GM12878 (cell line): Measurements from ENCODE around the gene THRB. TPM values are rescaled to one million over a fixed set of nuclear protein-coding genes. Genes with fewer than 3 reads are reported as not detected.

Experiments used
- ATAC-seq: fragments of 200-7000 bp; cut with Tn5 transposase; 3 replicates; pipeline ENCODE4 v1.9.1; 2020; ENCODE audit warnings: mild to moderate bottlenecking, moderate library complexity
- BruUV-seq: library from RNA; stranded (reverse); fragments of 400-500 nt; replicated peaks from 2 replicates; lab custom pipeline; 2021; lab: Mats Ljungman, UMichigan
- CTCF ChIA-PET: fragments of 300-600 bp; sonication (Branson Sonifier 250); formaldehyde crosslinking; extraction: SDS; loops from one replicate; lab custom pipeline; 2021; ENCODE audit warnings: inconsistent platforms; lab: Yijun Ruan, JAX
- POLR2A ChIA-PET: fragments of 350-600 bp; formaldehyde crosslinking; extraction: SDS; loops from one replicate; lab custom pipeline; 2021; ENCODE audit warnings: inconsistent platforms; lab: Charles Lee
- RAD21 ChIA-PET: fragments of 300-600 bp; sonication (Branson Sonifier 250); formaldehyde crosslinking; loops from one replicate; lab custom pipeline; 2023; ENCODE audit warnings: antibody characterized with exemption; ENCODE audit not compliant: unreplicated experiment; lab: Charles Lee
- SMC1A ChIA-PET: fragments of 300-600 bp; sonication (Branson Sonifier 250); formaldehyde crosslinking; loops from one replicate; lab custom pipeline; 2023; ENCODE audit not compliant: unreplicated experiment, uncharacterized antibody; lab: Charles Lee
- DNase-seq: peaks from one replicate; pipeline ENCODE4 v3.0.0-alpha.2; 2011; ENCODE audit warnings: low read depth, low spot score
- FAIRE-seq: peaks from 3 replicates; lab custom pipeline; 2011; peaks lifted over from hg19 to GRCh38; lab: Jason Lieb, UNC
- H2AFZ ChIP-seq: 2 replicates; pipeline ENCODE4 v1.6.0; 2011; ENCODE audit warnings: low read depth, low read length, control low read depth; ENCODE audit not compliant: control insufficient read depth
- H3K27ac ChIP-seq: 2 replicates; pipeline ENCODE4 v1.5.1; 2011; ENCODE audit warnings: control low read depth; ENCODE audit not compliant: control insufficient read depth, insufficient read depth
- H3K27me3 ChIP-seq, 2 experiments: replicated peaks in 1 of 2; 2 replicates each; pipeline versions ENCODE4 v1.6.0 to v1.6.1; 2011; ENCODE audit warnings: low read length in 1 of 2; ENCODE audit not compliant: control insufficient read depth in 2 of 2, insufficient read depth in 2 of 2
- H3K36me3 ChIP-seq, 2 experiments: 2 replicates each; pipeline ENCODE4 v1.5.1; 2011; ENCODE audit warnings: low read length in 1 of 2; ENCODE audit not compliant: control insufficient read depth in 2 of 2, insufficient read depth in 2 of 2
- H3K4me1 ChIP-seq: 2 replicates; pipeline ENCODE4 v1.6.1; 2011; ENCODE audit warnings: mild to moderate bottlenecking, low read length, moderate library complexity, mixed read lengths; ENCODE audit not compliant: control insufficient read depth, insufficient read depth
- H3K4me2 ChIP-seq: 2 replicates; pipeline ENCODE4 v1.6.0; 2011; ENCODE audit warnings: control low read depth; ENCODE audit not compliant: control insufficient read depth, insufficient read depth
- H3K4me3 ChIP-seq: fragments of 200-600 bp; sonication (generic); 2 replicates; pipeline ENCODE4 v1.5.1; 2016
- H3K79me2 ChIP-seq: 2 replicates; pipeline ENCODE4 v1.6.0; 2011; ENCODE audit warnings: low read length; ENCODE audit not compliant: control insufficient read depth, insufficient read depth
- H3K9ac ChIP-seq: 2 replicates; pipeline ENCODE4 v1.8.0; 2011; ENCODE audit warnings: low read length, control low read depth, mixed read lengths; ENCODE audit not compliant: control insufficient read depth, insufficient read depth
- H3K9me3 ChIP-seq: replicated peaks from 3 replicates; pipeline ENCODE4 v1.5.1; 2011; ENCODE audit warnings: mild to moderate bottlenecking, low read length; ENCODE audit not compliant: control insufficient read depth, insufficient read depth
- H4K20me1 ChIP-seq: 2 replicates; pipeline ENCODE4 v1.6.0; 2011; ENCODE audit not compliant: control insufficient read depth, insufficient read depth
- ATF7 ChIP-seq: fragments of 450-650 bp; IDR thresholded peaks from 2 replicates; pipeline ENCODE4 v1.6.1; 2016; ENCODE audit warnings: low read depth, mild to moderate bottlenecking
- BHLHE40 ChIP-seq, 2 experiments: fragments of 450-650 bp in 1 of 2; IDR thresholded peaks; 2 replicates each; pipeline ENCODE4 v1.6.1; 2011 to 2017; ENCODE audit warnings: low read depth in 2 of 2, borderline replicate concordance in 1 of 2, improper control_type of control experiment in 1 of 2, low read length in 1 of 2, mild to moderate bottlenecking in 1 of 2
- CBX5 ChIP-seq: sonication (generic); IDR thresholded peaks from 2 replicates; pipeline ENCODE4 v1.6.1; 2016; ENCODE audit warnings: low read depth, moderate library complexity, mild to moderate bottlenecking, inconsistent platforms
- CHD1 ChIP-seq: IDR thresholded peaks from 2 replicates; pipeline ENCODE4 v1.6.1; 2012; ENCODE audit warnings: low read depth, low read length, improper control_type of control experiment
- EED ChIP-seq: sonication (generic); IDR thresholded peaks from 2 replicates; pipeline ENCODE4 v1.6.1; 2016; ENCODE audit warnings: antibody characterized with exemption, low read depth
- HDGF ChIP-seq: fragments of 450-650 bp; IDR thresholded peaks from 2 replicates; pipeline ENCODE4 v1.6.1; 2016; ENCODE audit warnings: antibody characterized with exemption
- MEF2A ChIP-seq: IDR thresholded peaks from 2 replicates; pipeline ENCODE4 v1.6.1; 2011; ENCODE audit warnings: low read depth, mild to moderate bottlenecking, low read length, moderate library complexity; ENCODE audit not compliant: insufficient read depth
- MYC ChIP-seq: IDR thresholded peaks from 2 replicates; pipeline ENCODE4 v1.6.1; 2011; ENCODE audit warnings: mild to moderate bottlenecking, low read length, moderate library complexity, inconsistent platforms; ENCODE audit not compliant: insufficient read depth, insufficient replicate concordance, insufficient read length, severe bottlenecking
- NFYB ChIP-seq: IDR thresholded peaks from 2 replicates; pipeline ENCODE4 v1.6.1; 2011; ENCODE audit warnings: low read depth, mild to moderate bottlenecking, low read length, improper control_type of control experiment, moderate library complexity; ENCODE audit not compliant: insufficient read depth
- PAX8 ChIP-seq: fragments of 450-650 bp; IDR thresholded peaks from 2 replicates; pipeline ENCODE4 v1.6.1; 2017; ENCODE audit warnings: mild to moderate bottlenecking, moderate library complexity
- POLR2A ChIP-seq: IDR thresholded peaks from 2 replicates; pipeline ENCODE4 v1.6.1; 2011; ENCODE audit warnings: low read depth, mild to moderate bottlenecking, low read length
- RAD51 ChIP-seq: fragments of 450-650 bp; IDR thresholded peaks from 2 replicates; pipeline ENCODE4 v1.6.1; 2016; ENCODE audit warnings: moderate library complexity, mild to moderate bottlenecking, inconsistent platforms
- SMARCA5 ChIP-seq: fragments of 450-650 bp; IDR thresholded peaks from 2 replicates; pipeline ENCODE4 v1.6.1; 2017; ENCODE audit warnings: mild to moderate bottlenecking
- SMC3 ChIP-seq: IDR thresholded peaks from 2 replicates; pipeline ENCODE4 v1.6.1; 2011; ENCODE audit warnings: low read length, improper control_type of control experiment, borderline replicate concordance
- TCF3 ChIP-seq: IDR thresholded peaks from 2 replicates; pipeline ENCODE4 v1.6.1; 2012; ENCODE audit warnings: low read depth, mild to moderate bottlenecking, low read length, borderline replicate concordance; ENCODE audit not compliant: insufficient read depth
- YBX1 ChIP-seq: fragments of 450-650 bp; IDR thresholded peaks from 2 replicates; pipeline ENCODE4 v1.6.1; 2016; ENCODE audit warnings: antibody characterized with exemption
- YY1 ChIP-seq: IDR thresholded peaks from 2 replicates; pipeline ENCODE4 v1.6.1; 2011; ENCODE audit warnings: low read depth, mild to moderate bottlenecking, low read length
- ZBED1 ChIP-seq: IDR thresholded peaks from 2 replicates; pipeline ENCODE4 v1.6.1; 2016; ENCODE audit warnings: borderline replicate concordance
- WGBS: methylation state at CpG from one replicate; pipeline ENCODE4 v1.1.6; 2016; ENCODE audit warnings: low lambda C conversion rate; ENCODE audit not compliant: insufficient replicate concordance, insufficient coverage; ENCODE audit errors: missing lambda C conversion rate; 5-methylcytosine and 5-hydroxymethylcytosine counted together
- in situ Hi-C: fragments of 300-500 bp; cut with MboI; formaldehyde crosslinking; loops from 9 replicates; pipeline ENCODE4 v1.14.3; 2018; ENCODE audit warnings: mixed read lengths
- intact Hi-C: fragments of 100-400 bp; cut with micrococcal nuclease; formaldehyde crosslinking; loops from one replicate; pipeline ENCODE4 v1.14.2; 2022; ENCODE audit not compliant: unreplicated experiment
- polyA plus RNA-seq, 11 experiments: library from polyadenylated mRNA; depleted of rRNA in 4 of 11; unstranded in 6 of 11; stranded (reverse) in 5 of 11; fragments of >200 nt; fragmentation: Nextera tagmentation in 4 of 11; fragmentation: Illumina TruSeq in 1 of 11; extraction: Ambion mirVana in 4 of 11; extraction: Trizol in 1 of 11; gene quantifications; 1 replicate in 1 of 11; 2 replicates in 10 of 11; pipeline versions ENCODE4 v1.2.1 to v1.2.3, GENCODE V29; 2011 to 2016; ENCODE audit warnings: inconsistent platforms in 2 of 11, missing spikeins in 2 of 11, low read depth in 1 of 11
- total RNA-seq, 4 experiments: library from RNA; depleted of rRNA in 3 of 4; stranded (reverse); fragments of >200 nt in 3 of 4; fragmentation: Illumina TruSeq in 1 of 4; extraction: Trizol in 1 of 4; gene quantifications; 2 replicates each; pipeline versions ENCODE4 v1.2.1 to v1.2.3, GENCODE V29; 2013 to 2021
- TF ChIP-seq, protein P1 (sequence below): fragments of 450-650 bp; conservative IDR thresholded peaks from 2 replicates; pipeline ENCODE4 v1.6.1; 2017; ENCODE audit warnings: mild to moderate bottlenecking, moderate library complexity
- TF ChIP-seq, protein P2 (sequence below): IDR thresholded peaks from 2 replicates; pipeline ENCODE4 v1.6.1; 2012; ENCODE audit warnings: improper control_type of control experiment, low read depth, low read length; ENCODE audit not compliant: insufficient replicate concordance

Gene THRB
- total and polyA plus RNA-seq, 10 of the 15 experiments (the other 5 are each of a cell fraction or from before 2014, with no cell fraction given), result 0.05 TPM; not detected in 9

DNA sequence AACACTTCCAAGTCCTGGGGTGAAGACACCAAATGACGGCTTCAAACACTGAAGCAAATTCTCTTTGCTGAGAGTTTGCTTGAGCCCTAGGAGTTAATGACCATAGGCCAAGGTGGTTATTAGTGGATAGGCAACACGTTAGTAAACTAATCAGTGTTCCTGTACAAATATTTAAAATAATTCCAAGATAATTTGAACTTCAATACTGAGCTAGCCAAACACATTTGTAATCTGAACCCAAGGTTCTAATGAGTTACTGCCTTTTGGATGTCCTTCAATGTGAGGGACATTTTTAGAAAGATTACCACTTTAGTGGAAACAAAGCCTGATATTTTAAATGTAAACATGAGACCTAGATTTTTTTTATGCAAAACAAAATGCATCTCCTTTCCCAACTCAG, 94.6 kb downstream of the THRB start:
- Histone ChIP-seq H3K4me2 (no peak overlapping the region), H3K4me3 (no peak overlapping the region), H3K9ac (no peak overlapping the region), H3K36me3 (no peaks in the 10 kb centered on the region), H3K27me3 (no peaks in the 10 kb centered on the region), H3K4me1 (no peaks in the 10 kb centered on the region), H3K27ac (no peak overlapping the region), H2AFZ (no peak overlapping the region), H3K9me3 (no peaks in the 10 kb centered on the region), H3K79me2 (no peaks in the 10 kb centered on the region), H4K20me1 (no peaks in the 10 kb centered on the region)
- ChIA-PET CTCF (no interaction called here), RAD21 (no interaction called here), SMC1A (interaction anchor here (1.2 to 1.4 kb wide), 2 partner anchors 8 to 9 kb away, joined by 3 to 4 read pairs; no protein-coding TSS in a partner anchor), POLR2A (no interaction called here)
- in situ Hi-C loops (no loop called here), intact Hi-C loops (no loop called here)
- BruUV-seq, result no TSS peak
- FAIRE-seq, result no peak
- DNase-seq, result no peak
- 26% methylated on average over 2 of the region's 2 CpGs for WGBS
- no peak for ATAC-seq
- TF ChIP-seq PAX8 (no peak), MEF2A (no peak), MYC (no peak), YY1 (no peak), EED (no peak), NFYB (no peak), BHLHE40 (IDR thresholded peaks at IDR 0.05; ENCODE audit: borderline replicate concordance in 1 of 2, low read depth in 2 of 2, low read length in 1 of 2) (no peak), POLR2A (no peak), ZBED1 (no peak), YBX1 (no peak), CBX5 (no peak), HDGF (no peak), SMARCA5 (no peak), TCF3 (no peak), SMC3 (no peak), CHD1 (no peak), RAD51 (no peak), ATF7 (no peak)
- TF ChIP-seq, protein P1, sequence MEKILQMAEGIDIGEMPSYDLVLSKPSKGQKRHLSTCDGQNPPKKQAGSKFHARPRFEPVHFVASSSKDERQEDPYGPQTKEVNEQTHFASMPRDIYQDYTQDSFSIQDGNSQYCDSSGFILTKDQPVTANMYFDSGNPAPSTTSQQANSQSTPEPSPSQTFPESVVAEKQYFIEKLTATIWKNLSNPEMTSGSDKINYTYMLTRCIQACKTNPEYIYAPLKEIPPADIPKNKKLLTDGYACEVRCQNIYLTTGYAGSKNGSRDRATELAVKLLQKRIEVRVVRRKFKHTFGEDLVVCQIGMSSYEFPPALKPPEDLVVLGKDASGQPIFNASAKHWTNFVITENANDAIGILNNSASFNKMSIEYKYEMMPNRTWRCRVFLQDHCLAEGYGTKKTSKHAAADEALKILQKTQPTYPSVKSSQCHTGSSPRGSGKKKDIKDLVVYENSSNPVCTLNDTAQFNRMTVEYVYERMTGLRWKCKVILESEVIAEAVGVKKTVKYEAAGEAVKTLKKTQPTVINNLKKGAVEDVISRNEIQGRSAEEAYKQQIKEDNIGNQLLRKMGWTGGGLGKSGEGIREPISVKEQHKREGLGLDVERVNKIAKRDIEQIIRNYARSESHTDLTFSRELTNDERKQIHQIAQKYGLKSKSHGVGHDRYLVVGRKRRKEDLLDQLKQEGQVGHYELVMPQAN, result no peak
- TF ChIP-seq, protein P2, sequence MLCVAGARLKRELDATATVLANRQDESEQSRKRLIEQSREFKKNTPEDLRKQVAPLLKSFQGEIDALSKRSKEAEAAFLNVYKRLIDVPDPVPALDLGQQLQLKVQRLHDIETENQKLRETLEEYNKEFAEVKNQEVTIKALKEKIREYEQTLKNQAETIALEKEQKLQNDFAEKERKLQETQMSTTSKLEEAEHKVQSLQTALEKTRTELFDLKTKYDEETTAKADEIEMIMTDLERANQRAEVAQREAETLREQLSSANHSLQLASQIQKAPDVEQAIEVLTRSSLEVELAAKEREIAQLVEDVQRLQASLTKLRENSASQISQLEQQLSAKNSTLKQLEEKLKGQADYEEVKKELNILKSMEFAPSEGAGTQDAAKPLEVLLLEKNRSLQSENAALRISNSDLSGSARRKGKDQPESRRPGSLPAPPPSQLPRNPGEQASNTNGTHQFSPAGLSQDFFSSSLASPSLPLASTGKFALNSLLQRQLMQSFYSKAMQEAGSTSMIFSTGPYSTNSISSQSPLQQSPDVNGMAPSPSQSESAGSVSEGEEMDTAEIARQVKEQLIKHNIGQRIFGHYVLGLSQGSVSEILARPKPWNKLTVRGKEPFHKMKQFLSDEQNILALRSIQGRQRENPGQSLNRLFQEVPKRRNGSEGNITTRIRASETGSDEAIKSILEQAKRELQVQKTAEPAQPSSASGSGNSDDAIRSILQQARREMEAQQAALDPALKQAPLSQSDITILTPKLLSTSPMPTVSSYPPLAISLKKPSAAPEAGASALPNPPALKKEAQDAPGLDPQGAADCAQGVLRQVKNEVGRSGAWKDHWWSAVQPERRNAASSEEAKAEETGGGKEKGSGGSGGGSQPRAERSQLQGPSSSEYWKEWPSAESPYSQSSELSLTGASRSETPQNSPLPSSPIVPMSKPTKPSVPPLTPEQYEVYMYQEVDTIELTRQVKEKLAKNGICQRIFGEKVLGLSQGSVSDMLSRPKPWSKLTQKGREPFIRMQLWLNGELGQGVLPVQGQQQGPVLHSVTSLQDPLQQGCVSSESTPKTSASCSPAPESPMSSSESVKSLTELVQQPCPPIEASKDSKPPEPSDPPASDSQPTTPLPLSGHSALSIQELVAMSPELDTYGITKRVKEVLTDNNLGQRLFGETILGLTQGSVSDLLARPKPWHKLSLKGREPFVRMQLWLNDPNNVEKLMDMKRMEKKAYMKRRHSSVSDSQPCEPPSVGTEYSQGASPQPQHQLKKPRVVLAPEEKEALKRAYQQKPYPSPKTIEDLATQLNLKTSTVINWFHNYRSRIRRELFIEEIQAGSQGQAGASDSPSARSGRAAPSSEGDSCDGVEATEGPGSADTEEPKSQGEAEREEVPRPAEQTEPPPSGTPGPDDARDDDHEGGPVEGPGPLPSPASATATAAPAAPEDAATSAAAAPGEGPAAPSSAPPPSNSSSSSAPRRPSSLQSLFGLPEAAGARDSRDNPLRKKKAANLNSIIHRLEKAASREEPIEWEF, result no peak
